Activated CD4-positive, alpha-beta T cell treated with anti-CD3 and anti-CD28 coated beads, Interleukin-2, amount 50 U/mL, for 16 hours (primary cell): ENCODE measurements around the gene BCKDHB.
"Not testable (repeated sequence)": the region's sequence is repeated elsewhere in the genome, so short reads cannot be mapped to it uniquely, and the experiment has no call there.

ENCODE experiments used
- DNase-seq: peaks from one replicate; pipeline ENCODE4 v3.0.0-alpha.2; 2020

The BCKDHB gene

DNA sequence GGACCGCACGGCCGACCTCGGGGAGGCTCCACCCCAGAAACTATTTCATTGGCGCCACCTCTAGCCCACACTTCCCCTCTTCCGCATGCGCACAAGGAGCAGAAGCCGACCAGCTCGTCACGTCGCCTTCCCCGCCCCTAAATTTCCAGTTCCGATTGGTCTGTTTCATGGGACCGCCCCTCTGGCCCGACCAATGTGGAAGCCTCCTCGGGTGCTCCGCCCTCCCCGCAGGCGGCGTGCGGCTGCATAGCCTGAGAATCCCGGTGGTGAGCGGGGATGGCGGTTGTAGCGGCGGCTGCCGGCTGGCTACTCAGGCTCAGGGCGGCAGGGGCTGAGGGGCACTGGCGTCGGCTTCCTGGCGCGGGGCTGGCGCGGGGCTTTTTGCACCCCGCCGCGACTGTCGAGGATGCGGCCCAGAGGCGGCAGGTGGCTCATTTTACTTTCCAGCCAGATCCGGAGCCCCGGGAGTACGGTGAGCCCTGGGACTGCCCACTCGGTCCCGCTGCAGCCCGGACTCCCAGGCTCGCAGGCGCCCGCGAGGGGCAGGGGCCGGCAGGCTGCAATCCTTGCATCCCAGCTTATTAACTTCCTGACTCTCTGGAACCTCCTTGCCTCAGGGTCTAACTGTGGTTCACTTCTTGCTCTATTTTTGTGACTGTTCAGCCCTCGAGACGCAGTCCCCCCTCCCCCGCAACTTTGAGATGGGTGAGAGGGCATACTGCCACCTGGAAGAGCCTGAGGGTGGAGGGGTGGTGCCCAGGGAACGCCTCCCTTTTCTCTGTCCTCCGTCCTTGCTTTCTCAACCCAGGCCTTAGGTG, at the start of gene BCKDHB:
Gene BCKDHB, plus strand, starts transcription at position 254 of the 818 bp plus-strand sequence. Its CDS starts 23 bp downstream, at position 277.
- DNase-seq, result peak; percentile 99

DNA sequence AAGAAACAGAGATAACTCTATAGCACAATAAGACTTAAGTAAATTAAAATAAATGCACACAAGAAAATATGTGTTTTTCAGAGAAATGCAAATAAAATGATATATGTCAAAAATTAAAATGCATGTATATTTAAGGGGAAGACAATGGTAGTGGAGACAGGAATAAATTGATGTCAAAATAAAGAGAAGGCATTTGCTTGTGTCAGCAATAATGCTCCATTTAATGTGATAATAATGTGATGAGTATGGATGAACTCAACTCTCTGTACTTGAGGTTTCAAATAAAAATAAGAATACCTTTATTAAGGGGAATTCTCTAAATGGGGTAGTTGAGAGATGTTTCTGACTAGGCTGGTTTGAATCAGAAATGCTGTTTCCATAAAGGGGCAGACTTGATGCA, 45.7 kb upstream of the BCKDHB start:
- DNase-seq, result no peak

DNA sequence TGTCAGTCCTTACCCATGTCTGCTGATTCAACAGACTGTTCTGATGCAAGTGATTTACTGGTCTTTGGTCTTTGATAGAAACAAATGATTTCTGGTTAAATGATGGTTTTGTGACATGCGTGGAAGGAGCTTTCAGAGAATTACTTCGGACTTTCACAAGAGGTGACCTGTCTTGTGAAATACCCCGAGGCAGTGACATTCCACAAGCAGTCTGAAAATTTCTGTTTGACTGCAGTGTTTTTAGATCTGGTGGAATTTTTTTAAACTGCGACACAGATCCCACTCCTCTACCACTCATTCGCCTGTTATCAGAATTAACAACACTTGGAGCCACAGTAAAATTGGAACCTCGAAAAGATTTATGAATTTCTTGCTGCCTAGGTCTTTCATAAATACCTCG, 38.3 kb upstream of the BCKDHB start:
- not testable (repeated sequence) for DNase-seq

DNA sequence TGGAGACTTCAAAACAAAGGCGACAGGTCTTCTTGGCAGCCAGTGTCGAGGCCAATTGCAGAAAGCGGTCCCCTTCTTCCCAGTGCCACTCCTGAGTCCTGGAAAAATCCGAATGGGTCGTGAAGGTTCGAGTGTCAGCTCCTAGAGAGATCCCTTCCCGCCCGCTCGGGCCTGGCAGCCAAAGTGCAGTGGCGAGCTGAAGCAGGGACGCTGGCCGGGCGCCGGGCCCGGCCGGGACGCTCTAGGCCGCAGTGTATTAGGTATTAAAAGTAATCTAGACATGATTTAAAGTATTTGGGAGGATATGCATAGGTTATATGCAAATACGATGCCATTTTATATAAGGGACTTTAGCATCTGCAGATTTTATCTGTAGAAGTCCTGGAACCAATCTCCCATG, 36.0 kb upstream of the BCKDHB start:
- not testable (repeated sequence) for DNase-seq

DNA sequence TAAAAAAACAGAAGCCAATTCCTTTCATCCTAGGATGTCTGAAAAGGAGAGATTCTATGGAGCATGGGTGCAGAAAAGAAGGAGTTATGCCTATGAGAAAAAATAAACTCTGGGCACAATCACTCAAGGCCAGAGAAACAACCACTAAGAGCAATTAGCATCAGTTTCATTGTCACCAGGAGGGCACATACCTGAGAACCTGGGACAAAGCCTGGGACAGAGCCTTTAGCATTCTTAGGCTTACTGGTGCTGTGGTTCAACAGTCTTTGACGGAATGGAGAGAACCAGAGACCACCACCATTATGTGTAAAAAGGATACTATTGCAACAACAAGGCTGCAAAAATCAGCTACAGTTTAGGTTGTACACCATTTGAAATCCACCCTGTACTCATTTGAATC, 29.4 kb upstream of the BCKDHB start:
- no peak for DNase-seq

DNA sequence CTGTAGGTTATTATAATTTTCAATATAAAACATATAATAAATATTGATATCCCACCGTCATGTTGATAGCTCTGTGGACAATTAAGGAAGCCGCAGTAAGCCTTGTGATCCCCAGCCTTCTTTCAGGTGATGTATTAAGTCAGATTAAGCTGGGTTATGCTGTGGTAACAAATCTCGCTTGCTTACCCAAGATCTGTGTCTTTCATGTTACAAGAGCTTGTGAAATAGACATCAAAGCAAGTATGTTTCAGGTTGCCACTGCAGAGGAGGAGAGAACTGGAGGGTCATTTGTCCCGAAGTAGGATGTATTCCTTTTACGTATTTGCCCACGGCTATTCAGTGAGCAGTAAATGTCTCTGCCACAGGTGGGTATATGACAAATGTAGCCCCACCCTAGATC, 17.8 kb upstream of the BCKDHB start:
- DNase-seq, result no peak

DNA sequence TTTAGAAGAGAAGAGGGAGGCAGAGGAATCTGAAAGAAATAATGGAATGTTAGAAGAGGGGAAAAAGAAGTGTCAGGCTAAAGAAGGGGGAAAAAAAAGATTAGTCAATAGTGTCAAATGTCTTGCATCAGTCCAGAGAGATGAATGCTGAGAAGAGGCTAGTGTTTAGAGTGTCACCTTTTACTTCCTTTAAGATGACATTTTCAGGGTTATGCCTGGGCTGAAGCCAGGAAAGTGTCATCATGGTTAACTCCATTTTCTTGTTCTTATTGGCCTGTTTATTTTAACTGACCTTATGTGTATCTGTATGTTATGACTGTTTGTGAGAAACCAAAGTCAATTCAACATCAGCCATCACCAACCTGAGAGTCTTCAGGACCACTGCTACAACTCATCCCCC, 15.0 kb upstream of the BCKDHB start:
- no peak for DNase-seq

DNA sequence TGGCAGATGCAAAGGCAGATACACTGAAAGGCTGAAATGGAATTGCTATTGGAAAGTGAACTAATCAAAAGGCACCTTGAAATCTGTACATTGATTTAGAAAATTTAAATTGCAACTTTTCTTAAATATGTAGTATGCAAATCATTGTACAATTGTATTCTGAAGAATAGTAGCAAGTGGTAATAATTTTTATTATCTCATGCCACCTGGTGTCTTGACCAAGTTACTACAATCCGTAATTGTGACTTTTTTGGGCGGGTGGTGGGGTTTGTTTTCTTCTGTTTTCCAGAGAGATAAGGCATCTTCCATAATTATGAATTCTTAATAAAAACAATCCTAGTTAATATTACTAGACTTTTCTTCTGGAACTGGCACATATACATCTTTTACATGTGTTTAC, 12.5 kb upstream of the BCKDHB start:
- peak; percentile 23 for DNase-seq

DNA sequence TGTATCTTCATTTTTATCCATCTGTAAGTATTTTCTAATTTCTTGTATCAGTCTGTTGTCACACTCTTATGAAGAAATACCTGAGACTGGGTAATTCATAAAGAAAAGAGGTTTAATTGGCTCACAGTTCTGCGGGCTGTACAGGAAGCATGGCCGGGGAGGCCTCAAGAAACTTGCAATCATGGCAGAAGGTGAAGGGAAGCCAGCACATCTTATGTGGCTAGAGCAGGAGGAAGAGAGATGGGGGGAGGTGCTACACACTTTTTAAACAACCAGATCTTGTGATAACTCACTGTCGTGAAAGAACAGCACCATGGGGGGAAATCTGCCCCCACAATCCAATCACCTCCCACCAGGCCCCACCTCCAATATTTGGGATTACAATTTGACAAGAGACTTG, 10.9 kb upstream of the BCKDHB start:
- no peak for DNase-seq

DNA sequence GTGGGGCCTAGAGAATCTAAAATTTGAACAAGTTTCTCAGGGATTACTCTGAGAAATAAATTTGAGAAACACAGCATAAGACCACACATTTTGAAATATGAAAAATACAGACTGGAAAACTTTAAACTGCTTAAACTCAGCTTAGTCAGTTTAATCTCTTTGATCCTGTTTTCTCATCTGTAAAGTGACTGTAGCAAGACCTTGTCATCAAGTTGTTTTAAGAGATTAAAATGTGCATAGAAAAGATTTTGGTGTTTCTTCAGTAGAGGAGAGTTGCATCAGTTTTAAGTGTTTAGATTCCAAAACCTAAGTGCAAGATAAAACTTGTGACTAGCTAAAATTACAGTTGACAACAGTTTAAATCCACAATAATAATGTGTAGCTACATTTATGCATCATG, 8.1 kb upstream of the BCKDHB start:
- no peak for DNase-seq

DNA sequence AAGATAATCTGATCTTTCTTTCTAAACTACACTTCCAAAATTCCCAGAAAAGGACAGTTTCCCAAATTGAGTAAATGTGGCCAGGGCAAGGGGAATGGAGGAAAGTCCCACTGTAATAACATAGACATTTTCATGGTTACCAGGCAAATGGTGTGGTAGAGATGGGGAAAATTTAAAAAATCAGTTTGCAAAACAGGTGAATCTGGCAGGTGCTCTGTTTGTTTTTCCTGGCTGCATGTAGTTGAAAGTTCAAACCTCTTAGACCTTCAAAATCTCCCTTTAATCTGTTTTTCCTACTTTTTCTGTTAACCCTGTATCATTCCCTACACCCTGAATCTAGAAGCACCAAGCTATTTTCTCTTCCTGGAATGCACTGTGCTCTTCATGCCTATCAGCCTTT, 2.0 kb upstream of the BCKDHB start:
- DNase-seq, result no peak

DNA sequence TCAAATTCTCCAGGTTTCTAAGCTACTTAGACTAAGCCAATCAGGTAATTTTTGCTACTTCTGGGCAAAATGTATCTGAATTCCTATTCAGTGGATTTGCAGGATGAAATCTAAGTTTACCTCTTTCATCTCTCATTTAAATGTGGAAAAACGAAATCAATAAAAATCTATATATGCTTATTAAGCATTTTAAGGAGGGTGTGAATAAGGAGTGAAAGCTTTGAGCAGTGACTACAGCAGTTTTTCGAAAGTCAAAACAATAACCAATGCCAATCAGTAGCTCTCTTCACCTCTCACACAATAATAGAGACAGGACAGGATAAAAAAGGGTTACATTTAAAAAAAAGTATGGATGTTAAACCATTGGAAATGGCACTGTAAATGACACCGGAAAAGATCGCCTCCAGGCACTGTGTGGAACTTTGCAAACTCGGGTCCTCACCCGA, 476 bp upstream of the BCKDHB start:
- no peak for DNase-seq

DNA sequence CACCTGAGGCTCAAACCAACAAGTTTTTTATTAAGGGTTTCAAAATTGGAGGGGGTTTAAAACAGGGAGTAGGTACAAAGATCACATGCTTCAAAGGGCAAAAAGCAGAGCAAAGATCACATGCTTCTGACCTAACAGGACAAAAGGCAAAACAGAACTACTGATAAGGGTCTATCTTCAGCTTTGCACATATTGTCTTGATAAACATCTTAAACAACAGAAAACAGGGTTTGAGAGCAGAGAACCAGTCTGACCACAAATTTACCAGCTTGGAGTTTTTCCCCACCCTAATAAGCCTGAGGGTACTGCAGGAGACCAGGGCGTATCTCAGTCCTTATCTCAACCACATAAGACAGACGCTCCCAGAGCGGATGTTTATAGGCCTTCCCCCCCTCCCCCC, 16.1 kb downstream of the BCKDHB start:
- DNase-seq, result not testable (repeated sequence)

DNA sequence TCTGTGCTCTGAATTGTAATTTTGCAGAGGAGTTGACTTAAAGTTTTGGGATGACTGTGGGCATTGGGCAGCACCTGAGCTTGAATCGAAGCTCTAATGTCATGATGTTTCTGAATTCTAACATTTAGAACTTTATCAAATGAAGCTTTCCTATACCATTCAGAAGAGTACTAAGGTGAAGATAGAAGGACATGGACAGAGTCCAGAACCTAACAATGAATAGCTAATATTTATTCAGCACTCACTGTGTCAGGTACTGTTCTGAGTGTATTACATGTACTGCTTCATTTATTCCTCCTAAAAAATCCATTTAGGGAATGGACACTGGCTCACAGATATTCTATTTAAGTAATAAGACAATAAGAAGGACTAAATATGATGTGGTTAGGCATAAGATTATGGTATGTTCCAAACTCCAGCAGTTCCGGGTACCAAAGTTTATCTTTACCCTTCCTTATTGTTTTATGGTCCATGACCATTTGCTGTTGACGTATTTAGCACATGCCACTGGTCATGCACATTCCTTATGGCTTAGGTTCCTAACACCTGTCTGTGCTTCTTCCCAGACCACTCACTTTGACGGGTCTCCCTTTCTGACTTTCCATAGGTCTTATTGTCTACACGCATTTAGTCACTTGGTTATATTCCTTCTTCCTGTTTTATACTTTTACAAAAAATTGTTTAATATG, 20.3 kb downstream of the BCKDHB start:
- DNase-seq, result no peak

DNA sequence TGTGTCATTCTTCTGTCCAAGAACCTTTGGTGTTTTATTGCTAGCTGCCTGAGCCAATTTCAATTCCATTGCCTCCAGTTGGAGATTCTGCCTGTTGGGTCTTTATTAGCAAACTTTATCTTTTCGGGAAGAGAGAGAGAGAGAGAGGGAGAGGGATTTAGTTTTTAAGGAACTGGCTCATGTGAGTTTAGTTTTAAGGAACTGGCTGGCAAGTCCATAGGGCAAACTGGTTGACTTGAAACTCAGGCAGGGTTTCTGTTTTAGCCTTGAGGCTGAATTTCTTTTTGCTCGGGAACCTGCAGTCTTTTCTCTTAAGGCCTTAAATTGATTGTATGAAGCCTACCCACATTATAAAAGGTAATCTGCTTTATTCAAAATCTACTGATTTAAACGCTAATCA, 23.0 kb downstream of the BCKDHB start:
- no peak for DNase-seq

DNA sequence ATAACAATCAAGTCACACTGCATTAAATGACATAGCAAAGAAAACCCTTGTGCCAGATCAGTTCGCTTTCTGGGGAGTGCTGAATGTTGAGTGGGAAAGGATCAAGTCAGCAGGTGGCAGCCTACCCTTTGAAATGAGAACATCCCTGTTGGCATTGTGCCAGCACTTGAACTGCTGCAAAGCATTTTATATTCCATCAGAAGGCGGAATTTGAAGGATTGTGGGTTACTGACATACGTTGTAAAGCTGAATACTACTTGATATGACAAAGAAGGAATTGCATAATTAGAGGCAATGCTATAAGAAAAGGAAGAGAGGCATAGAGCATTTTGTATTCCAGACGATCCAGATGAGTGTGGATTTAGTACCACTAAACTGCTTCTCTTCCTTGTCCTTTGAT, 26.5 kb downstream of the BCKDHB start:
- peak; percentile 14 for DNase-seq

DNA sequence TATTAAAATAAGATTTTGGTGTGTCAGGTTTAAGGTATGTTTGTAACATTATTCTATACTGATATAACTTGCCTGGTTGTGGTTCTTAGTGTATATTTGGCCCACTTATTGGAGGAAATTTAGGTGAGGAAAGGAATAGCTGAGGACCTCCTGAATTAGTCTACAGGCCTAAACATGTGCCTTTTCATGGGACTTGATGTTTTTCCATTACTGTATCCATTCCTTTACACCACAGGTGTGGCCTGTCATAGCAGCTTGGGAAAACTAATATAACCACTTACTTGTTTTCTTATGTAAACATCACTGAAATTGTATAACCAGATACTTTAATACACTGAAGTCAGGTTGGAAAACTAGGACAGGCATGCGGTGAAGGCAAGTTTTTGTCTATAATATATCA, 27.6 kb downstream of the BCKDHB start:
- no peak for DNase-seq

DNA sequence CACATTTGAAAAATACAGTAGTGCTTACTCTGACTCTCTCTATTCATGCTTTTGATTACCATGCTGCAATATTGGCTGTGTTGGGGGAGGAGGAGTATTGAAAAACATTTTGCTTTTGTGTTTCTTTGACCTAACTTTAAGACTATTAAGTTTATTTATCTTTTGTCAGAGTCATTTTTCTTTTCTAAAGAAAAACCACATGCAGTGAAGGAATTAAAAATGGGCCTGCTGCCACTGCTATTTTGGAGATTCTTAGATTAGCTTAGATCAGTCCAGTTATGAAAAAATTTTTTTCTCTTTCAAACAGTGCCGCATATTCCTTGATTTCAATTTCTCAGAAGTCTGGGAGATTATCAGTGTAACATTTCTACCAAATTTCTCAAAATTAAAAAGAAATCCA, 36.1 kb downstream of the BCKDHB start:
- no peak for DNase-seq

DNA sequence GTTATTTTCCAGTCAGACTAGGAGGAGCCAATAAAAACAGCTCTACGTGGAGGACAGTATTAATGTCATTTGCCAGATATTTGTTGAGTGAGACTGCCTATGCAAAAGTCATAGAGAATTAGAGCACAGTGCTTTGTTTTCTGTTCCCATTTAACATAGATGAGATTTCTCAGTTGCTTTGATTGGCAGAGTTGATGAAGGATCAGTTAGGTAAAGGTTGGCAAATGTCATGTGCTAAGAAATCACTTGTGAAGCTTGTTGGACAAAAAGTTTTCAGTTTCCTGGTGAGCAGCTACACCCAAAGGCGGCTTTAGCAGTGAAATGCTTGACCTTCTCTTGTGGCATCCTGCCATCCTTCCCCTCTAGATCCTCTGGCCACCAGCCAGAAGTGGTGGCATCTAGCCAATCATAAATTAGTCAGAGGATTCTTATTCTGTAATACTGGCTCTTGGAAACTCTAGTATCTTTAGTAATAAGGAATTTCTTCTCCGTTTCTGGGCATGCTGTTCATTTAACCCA, 37.0 kb downstream of the BCKDHB start:
- DNase-seq, result no peak

DNA sequence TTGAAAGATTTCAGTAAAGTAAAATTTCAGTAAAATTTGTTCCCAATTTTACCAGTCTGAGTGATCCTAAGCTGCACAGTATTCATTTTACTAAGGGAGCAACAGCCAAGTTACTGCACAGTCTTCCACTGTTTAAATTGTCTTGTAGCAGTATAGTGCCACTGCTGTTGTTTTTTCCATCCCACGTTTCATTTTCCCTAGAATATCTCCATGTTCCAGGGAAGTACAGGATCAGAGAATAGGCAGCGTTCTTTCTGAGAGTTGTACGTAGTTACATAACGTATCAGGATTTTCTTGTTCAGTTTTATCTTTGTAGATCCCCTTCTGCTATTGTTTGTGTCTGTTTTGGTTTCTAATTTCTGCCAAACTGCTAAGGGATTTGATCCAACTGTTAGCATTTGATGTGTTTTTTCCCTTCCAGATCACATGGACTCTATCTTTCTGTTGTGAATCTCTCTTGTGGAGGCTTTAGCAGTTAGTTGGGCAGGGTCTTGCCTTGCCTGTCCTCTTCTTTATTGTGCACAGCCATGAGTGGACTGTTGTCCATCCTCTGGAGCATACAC, 38.4 kb downstream of the BCKDHB start:
- DNase-seq, result no peak

DNA sequence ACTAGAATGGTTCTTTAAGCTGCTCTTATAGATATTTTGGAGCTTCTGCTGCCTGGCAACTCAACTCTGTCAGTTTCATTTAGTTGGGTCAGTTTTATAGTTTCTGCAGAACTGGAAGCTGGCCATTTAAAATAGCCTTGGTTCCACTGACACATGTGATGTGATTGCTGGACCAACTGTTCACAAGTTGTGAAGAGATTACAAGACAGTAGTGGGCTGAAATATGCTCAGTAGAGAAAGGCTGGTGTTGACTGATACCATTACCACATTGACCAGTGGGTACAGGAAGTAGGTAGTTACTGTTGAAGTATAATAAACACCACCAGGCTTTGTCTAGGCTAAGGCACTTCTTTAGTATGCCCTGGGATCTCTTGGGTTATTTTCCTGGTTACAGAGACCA, 39.0 kb downstream of the BCKDHB start:
- DNase-seq, result no peak

DNA sequence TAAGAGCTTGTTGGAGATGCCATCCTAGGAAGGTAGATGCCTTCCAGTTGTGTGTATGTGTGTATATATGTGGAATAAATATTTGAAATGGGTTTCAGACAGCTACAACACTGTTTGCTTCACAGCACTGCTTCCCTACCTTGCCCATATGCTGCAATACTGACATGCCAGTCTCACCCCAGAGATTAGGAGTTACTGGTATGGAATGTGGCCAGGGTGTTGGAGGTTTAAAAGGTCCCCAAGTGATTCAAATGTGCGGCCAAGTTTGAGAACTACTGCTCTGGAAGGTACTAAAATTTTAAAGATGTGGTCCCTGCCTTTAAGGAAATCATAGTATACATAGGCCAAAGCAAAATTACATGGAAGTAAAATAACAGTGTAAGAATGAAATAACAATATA, 39.5 kb downstream of the BCKDHB start:
- DNase-seq, result no peak

DNA sequence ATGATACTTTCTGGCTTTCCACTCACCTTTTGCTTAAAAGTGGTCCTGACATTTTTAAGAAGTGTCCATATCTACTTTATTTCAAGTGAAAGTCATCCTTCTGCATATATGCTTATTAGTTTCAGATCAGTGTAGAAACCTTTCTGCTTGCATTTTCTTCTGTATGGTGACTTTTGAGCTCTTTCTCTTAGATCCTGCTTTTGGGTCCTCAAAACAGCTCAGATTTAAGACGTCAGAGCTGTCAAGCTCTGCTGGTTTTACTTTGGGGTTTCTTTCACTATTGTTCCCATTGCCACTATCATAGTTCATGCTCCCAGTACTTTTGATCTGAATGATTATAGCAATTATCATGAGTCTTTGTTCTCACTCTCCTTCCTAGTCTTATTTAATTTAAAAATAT, 41.7 kb downstream of the BCKDHB start:
- no peak for DNase-seq

DNA sequence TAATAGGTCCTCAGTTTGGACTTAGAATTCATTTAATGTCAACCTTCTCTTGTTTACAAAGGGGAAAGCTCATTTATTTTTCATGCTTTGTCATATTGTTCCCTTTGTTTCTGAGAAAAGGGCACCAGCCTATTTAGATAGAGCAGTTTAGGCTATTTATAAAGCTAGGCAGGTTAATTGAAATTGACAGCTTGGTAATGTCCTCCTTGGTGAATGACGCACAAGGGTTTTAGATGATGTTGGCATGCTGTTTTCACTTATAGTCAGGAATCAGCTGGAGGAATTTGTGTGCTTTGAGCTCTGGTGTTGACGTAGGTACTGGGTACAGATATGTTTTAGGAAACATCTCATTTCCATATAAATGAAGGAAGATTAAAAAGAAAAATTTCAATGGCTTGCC, 45.2 kb downstream of the BCKDHB start:
- no peak for DNase-seq
